HEK293 (cell line): Measurements from ENCODE around the gene GPHA2.

Experiments
- BCL11A ChIP-seq: fragments of 450-650 bp; formaldehyde crosslinking; IDR thresholded peaks from 2 replicates; pipeline ENCODE4 v1.5.1; 2016; ENCODE audit warnings: low read depth, missing biosample characterization, missing genetic modification characterization
- BCL11B ChIP-seq: fragments of 450-650 bp; formaldehyde crosslinking; IDR thresholded peaks from 2 replicates; pipeline ENCODE4 v1.5.1; 2016; ENCODE audit warnings: low read depth, missing biosample characterization, missing genetic modification characterization
- IKZF3 ChIP-seq: fragments of 450-650 bp; IDR thresholded peaks from 2 replicates; pipeline ENCODE4 v1.5.0; 2018; ENCODE audit warnings: missing biosample characterization, mild to moderate bottlenecking, missing genetic modification characterization, moderate library complexity
- MZF1 ChIP-seq: fragments of 450-650 bp; formaldehyde crosslinking; IDR thresholded peaks from 2 replicates; pipeline ENCODE4 v1.5.1; 2017; ENCODE audit warnings: missing biosample characterization, missing genetic modification characterization, borderline replicate concordance
- SALL2 ChIP-seq: fragments of 450-650 bp; formaldehyde crosslinking; IDR thresholded peaks from 2 replicates; pipeline ENCODE4 v1.5.0; 2017; ENCODE audit warnings: missing biosample characterization, mild to moderate bottlenecking, missing genetic modification characterization, borderline replicate concordance
- ZNF175 ChIP-seq: fragments of 450-650 bp; formaldehyde crosslinking; IDR thresholded peaks from 2 replicates; pipeline ENCODE4 v1.5.1; 2016; ENCODE audit warnings: missing biosample characterization, missing genetic modification characterization
- ZNF488 ChIP-seq: fragments of 450-650 bp; formaldehyde crosslinking; IDR thresholded peaks from 2 replicates; pipeline ENCODE4 v1.5.1; 2016; ENCODE audit warnings: missing biosample characterization, missing genetic modification characterization
- ZNF529 ChIP-seq: fragments of 450-650 bp; formaldehyde crosslinking; IDR thresholded peaks from 2 replicates; pipeline ENCODE4 v1.5.1; 2017; ENCODE audit warnings: missing genetic modification characterization, missing biosample characterization; ENCODE audit not compliant: insufficient replicate concordance
- ZNF585B ChIP-seq: fragments of 450-650 bp; formaldehyde crosslinking; IDR thresholded peaks from 2 replicates; pipeline ENCODE4 v1.5.1; 2016; ENCODE audit warnings: missing biosample characterization, missing genetic modification characterization
- TF ChIP-seq, protein P1 (sequence below): fragments of 450-650 bp; formaldehyde crosslinking; IDR thresholded peaks from 2 replicates; pipeline ENCODE4 v1.5.1; 2016; ENCODE audit warnings: missing biosample characterization, missing genetic modification characterization
- TF ChIP-seq, protein P2 (sequence below): fragments of 450-650 bp; formaldehyde crosslinking; IDR thresholded peaks from 2 replicates; pipeline ENCODE4 v1.5.1; 2016; ENCODE audit warnings: missing biosample characterization, missing genetic modification characterization, low read depth

DNA sequence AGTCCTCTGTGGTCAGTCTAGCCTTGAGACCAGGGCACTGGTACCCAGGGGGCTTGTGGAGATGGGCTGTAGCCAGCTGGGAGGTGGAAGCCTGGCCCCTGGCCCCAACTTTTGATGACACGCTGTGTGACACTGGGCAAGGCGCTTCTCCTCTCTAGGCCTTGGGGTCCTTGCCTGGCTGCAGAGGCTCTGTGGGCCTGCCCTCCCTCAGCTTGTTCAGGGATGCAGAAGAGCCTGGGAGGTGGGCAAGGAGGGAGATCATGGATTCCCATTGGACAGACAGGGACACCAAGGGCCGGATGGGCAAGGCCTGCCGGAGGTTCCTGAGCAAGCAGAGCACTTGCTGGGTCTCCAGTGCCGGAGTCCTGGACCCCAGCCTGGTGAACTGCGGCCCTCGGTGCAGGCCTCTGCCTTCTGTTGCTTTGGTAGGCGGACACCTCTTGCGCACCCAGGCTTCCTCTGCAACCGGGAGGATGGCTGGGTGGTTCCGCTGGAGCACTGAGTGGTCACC lies 12.5 kb downstream of the GPHA2 start:
- no peak for TF ChIP-seq ZNF488
- TF ChIP-seq, protein P1, sequence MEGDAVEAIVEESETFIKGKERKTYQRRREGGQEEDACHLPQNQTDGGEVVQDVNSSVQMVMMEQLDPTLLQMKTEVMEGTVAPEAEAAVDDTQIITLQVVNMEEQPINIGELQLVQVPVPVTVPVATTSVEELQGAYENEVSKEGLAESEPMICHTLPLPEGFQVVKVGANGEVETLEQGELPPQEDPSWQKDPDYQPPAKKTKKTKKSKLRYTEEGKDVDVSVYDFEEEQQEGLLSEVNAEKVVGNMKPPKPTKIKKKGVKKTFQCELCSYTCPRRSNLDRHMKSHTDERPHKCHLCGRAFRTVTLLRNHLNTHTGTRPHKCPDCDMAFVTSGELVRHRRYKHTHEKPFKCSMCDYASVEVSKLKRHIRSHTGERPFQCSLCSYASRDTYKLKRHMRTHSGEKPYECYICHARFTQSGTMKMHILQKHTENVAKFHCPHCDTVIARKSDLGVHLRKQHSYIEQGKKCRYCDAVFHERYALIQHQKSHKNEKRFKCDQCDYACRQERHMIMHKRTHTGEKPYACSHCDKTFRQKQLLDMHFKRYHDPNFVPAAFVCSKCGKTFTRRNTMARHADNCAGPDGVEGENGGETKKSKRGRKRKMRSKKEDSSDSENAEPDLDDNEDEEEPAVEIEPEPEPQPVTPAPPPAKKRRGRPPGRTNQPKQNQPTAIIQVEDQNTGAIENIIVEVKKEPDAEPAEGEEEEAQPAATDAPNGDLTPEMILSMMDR, result no peak
- no peak for TF ChIP-seq ZNF529 (tag by site-specific recombination)
- TF ChIP-seq, protein P2, sequence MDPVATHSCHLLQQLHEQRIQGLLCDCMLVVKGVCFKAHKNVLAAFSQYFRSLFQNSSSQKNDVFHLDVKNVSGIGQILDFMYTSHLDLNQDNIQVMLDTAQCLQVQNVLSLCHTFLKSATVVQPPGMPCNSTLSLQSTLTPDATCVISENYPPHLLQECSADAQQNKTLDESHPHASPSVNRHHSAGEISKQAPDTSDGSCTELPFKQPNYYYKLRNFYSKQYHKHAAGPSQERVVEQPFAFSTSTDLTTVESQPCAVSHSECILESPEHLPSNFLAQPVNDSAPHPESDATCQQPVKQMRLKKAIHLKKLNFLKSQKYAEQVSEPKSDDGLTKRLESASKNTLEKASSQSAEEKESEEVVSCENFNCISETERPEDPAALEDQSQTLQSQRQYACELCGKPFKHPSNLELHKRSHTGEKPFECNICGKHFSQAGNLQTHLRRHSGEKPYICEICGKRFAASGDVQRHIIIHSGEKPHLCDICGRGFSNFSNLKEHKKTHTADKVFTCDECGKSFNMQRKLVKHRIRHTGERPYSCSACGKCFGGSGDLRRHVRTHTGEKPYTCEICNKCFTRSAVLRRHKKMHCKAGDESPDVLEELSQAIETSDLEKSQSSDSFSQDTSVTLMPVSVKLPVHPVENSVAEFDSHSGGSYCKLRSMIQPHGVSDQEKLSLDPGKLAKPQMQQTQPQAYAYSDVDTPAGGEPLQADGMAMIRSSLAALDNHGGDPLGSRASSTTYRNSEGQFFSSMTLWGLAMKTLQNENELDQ (tag by site-specific recombination), result no peak
- TF ChIP-seq ZNF585B (tag by site-specific recombination), result no peak
- no peak for TF ChIP-seq BCL11A (tag by site-specific recombination)
- TF ChIP-seq BCL11B (tag by site-specific recombination), result no peak
- TF ChIP-seq SALL2, result no peak
- TF ChIP-seq ZNF175 (tag by site-specific recombination), result no peak
- TF ChIP-seq MZF1 (tag by site-specific recombination), result no peak
- no peak for TF ChIP-seq IKZF3 (tag by site-specific recombination)
